ENCODE results near the gene WEE1. TPM values are rescaled to one million over a fixed set of nuclear protein-coding genes. Genes with fewer than 3 reads are reported as not detected.

WEE1 gene
- total RNA-seq, 2 donors from 2014 or later = 80.1 to 93.5 TPM

DNA sequence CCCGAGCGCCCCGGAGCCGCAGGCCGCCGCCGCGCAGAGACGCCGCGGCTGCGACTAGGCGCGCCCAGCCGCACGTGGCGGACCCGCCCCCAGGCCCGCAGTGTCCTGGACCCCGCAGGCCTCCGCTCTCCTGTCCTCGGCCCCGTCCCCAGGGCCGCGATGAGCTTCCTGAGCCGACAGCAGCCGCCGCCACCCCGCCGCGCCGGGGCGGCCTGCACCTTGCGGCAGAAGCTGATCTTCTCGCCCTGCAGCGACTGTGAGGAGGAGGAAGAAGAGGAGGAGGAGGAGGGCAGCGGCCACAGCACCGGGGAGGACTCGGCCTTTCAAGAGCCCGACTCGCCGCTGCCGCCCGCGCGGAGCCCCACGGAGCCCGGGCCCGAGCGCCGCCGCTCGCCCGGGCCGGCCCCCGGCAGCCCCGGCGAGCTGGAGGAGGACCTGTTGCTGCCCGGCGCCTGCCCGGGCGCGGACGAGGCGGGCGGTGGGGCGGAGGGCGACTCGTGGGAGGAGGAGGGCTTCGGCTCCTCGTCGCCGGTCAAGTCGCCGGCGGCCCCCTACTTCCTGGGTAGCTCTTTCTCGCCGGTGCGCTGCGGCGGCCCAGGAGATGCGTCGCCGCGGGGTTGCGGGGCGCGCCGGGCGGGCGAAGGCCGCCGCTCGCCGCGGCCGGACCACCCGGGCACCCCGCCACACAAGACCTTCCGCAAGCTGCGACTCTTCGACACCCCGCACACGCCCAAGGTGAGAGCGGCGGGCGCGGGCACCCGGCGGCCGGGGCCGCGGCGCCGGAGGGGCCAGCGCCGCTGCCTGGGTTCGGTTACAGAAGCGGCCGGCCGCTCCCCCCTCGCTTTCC is 528 bp downstream of the WEE1 start:
- peaks cover 40% of the 10 kb centered on the region for H3K4me1 Mint-ChIP-seq

DNA sequence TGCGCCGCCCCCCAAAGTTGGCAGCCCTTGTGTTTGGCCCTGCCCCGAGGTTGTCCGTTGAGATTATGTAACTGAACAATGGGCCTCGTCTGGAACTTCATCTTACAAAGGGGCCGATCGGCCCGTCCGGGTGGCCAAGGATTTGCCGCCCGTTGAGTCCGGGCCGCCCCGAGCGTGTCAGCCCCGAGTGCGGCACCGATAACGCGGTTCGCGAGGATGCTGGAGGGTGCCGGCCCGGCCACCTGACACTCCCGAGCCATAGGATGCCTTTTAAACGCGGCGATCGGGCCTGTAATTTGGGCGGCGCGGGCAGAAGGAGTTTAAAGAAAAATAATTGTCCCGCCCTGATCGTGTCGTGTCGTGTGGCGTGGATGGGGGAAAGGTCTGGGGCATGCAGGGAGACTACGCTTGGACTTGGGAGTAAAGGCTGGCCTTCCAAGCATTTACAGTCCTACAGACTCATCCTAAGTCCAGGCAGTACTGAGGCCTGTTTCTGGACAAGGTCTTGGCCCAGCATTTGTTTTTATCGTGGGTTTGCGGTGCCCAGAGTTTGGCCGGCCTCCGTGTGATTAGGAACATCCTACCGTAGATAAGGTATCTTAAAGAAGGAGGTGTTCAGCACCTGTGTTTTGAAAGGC is 1.3 kb downstream of the WEE1 start:
- peaks cover 33% of the 10 kb centered on the region for H3K36me3 Mint-ChIP-seq (ENCODE audit: low read depth)
- Histone ChIP-seq H3K4me1 (ENCODE audit: control insufficient read depth, insufficient read depth, low read length) (peaks cover 3% of the 10 kb centered on the region), H3K9ac (ENCODE audit: extremely low read depth, low read length, poor library complexity, severe bottlenecking) (peak overlapping the region; percentile 87), H3K27ac (ENCODE audit: low read depth, low read length) (peak overlapping the region; percentile 70), H3K36me3 (ENCODE audit: control insufficient read depth, insufficient read depth, low read length) (peaks cover 39% of the 10 kb centered on the region), H3K4me3 (ENCODE audit: low read length) (peak overlapping the region; percentile 98), H3K9me3 (ENCODE audit: control insufficient read depth, low read length) (no peaks in the 10 kb centered on the region), H3K27me3 (ENCODE audit: control insufficient read depth, insufficient read depth, low read length, poor library complexity, severe bottlenecking) (no peaks in the 10 kb centered on the region)
- peak overlapping the region; percentile 95 for H3K27ac Mint-ChIP-seq
- peaks cover 3% of the 10 kb centered on the region for H3K27me3 Mint-ChIP-seq (ENCODE audit: insufficient read depth)
- H3K9me3 Mint-ChIP-seq = no peaks in the 10 kb centered on the region
- TF ChIP-seq CTCF (conservative IDR thresholded peaks at IDR 0.05) = no peak
- 0 to 1% methylated on average over 38 to 43 of the region's 43 CpGs for WGBS, 2 experiments (ENCODE audit: insufficient coverage in 1 of 2, insufficient read length in 1 of 2)
- H3K4me1 Mint-ChIP-seq = peaks cover 38% of the 10 kb centered on the region
- peak overlapping the region; percentile 97 for H3K4me3 Mint-ChIP-seq
- DNase-seq = peak; percentile 63

More for the DNA sequence above, 528 bp downstream of the WEE1 start:
- Histone ChIP-seq H3K27me3 (ENCODE audit: control insufficient read depth, insufficient read depth, low read length, poor library complexity, severe bottlenecking) (no peaks in the 10 kb centered on the region), H3K4me3 (ENCODE audit: low read length) (peak overlapping the region; percentile 98), H3K36me3 (ENCODE audit: control insufficient read depth, insufficient read depth, low read length) (peaks cover 32% of the 10 kb centered on the region), H3K4me1 (ENCODE audit: control insufficient read depth, insufficient read depth, low read length) (peaks cover 7% of the 10 kb centered on the region), H3K9me3 (ENCODE audit: control insufficient read depth, low read length) (no peaks in the 10 kb centered on the region), H3K9ac (ENCODE audit: extremely low read depth, low read length, poor library complexity, severe bottlenecking) (peak overlapping the region; percentile 87), H3K27ac (ENCODE audit: low read depth, low read length) (peak overlapping the region; percentile 74)
- no peaks in the 10 kb centered on the region for H3K9me3 Mint-ChIP-seq
- DNase-seq = no peak
- WGBS, 2 experiments (ENCODE audit: insufficient coverage in 1 of 2, insufficient read length in 1 of 2) = 0% methylated on average over 39 to 122 of the region's 122 CpGs
- peak overlapping the region; percentile 97 for H3K4me3 Mint-ChIP-seq
- no peak for TF ChIP-seq CTCF (conservative IDR thresholded peaks at IDR 0.05)
- peaks cover 3% of the 10 kb centered on the region for H3K27me3 Mint-ChIP-seq (ENCODE audit: insufficient read depth)
- H3K27ac Mint-ChIP-seq = peak overlapping the region; percentile 95
- peaks cover 25% of the 10 kb centered on the region for H3K36me3 Mint-ChIP-seq (ENCODE audit: low read depth)

GRCh38 chr11:9575260-9576240 is 2.1 kb downstream of the WEE1 start:
- H3K9me3 Mint-ChIP-seq = no peaks in the 10 kb centered on the region
- Histone ChIP-seq H3K36me3 (ENCODE audit: control insufficient read depth, insufficient read depth, low read length) (peaks cover 47% of the 10 kb centered on the region), H3K4me3 (ENCODE audit: low read length) (peak overlapping the region; percentile 98), H3K4me1 (ENCODE audit: control insufficient read depth, insufficient read depth, low read length) (peaks cover 3% of the 10 kb centered on the region), H3K27ac (ENCODE audit: low read depth, low read length) (peak overlapping the region; percentile 18), H3K9me3 (ENCODE audit: control insufficient read depth, low read length) (no peaks in the 10 kb centered on the region), H3K9ac (ENCODE audit: extremely low read depth, low read length, poor library complexity, severe bottlenecking) (peak overlapping the region; percentile 87), H3K27me3 (ENCODE audit: control insufficient read depth, insufficient read depth, low read length, poor library complexity, severe bottlenecking) (no peaks in the 10 kb centered on the region)
- DNase-seq = peak; percentile 76
- H3K27ac Mint-ChIP-seq = peak overlapping the region; percentile 95
- TF ChIP-seq CTCF (conservative IDR thresholded peaks at IDR 0.05) = no peak
- peaks cover 3% of the 10 kb centered on the region for H3K27me3 Mint-ChIP-seq (ENCODE audit: insufficient read depth)
- H3K36me3 Mint-ChIP-seq (ENCODE audit: low read depth) = peaks cover 39% of the 10 kb centered on the region
- H3K4me1 Mint-ChIP-seq = peaks cover 34% of the 10 kb centered on the region
- peak overlapping the region; percentile 97 for H3K4me3 Mint-ChIP-seq
- 1 to 3% methylated on average over 10 to 17 of the region's 17 CpGs for WGBS, 2 experiments (ENCODE audit: insufficient coverage in 1 of 2, insufficient read length in 1 of 2)
